ENCODE measurements around the gene EPHA7. TPM values are rescaled to one million over a fixed set of nuclear protein-coding genes. Genes with fewer than 3 reads are reported as not detected.

The EPHA7 gene
- total and polyA plus RNA-seq, 2 of the 13 experiments (the other 11 are each of a cell fraction or from before 2014, with no cell fraction given), result not detected

DNA sequence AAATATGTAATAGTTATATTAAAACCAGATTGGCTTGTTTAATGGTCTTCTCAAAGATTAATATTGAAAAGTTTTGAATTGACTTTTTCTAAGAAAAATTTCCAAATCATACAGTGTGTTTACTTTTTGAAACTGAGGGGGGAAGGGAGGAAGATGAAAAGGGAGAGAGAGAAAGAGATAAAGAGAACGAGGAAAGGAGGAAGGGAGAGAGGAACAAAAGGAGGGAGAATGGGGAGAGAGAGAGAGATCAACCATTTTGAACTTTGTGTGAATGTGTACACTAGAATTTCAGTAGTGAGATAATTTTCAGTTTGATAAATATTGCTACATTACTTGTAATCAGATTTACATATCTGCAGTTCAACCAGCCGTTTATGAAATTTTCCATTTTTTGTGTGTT, 124.5 kb downstream of the EPHA7 start:
- no peak overlapping the region for H2AFZ ChIP-seq (ENCODE audit: low read length)
- no peak overlapping the region for H3K9ac ChIP-seq (ENCODE audit: insufficient read depth, low read depth, low read length)
- TF ChIP-seq NR2F1 (CRISPR knock-in tag; IDR thresholded peaks at IDR 0.05) (no peak), ATAD3A (CRISPR knock-in tag; IDR thresholded peaks at IDR 0.05) (no peak), FOXM1 (CRISPR knock-in tag; IDR thresholded peaks at IDR 0.05) (no peak), RBFOX2 (IDR thresholded peaks at IDR 0.05; ENCODE audit: low read depth, low read length) (no peak), ZNF616 (CRISPR knock-in tag; IDR thresholded peaks at IDR 0.05; ENCODE audit: low read depth) (no peak), GPN1 (CRISPR knock-in tag; IDR thresholded peaks at IDR 0.05; ENCODE audit: borderline replicate concordance) (no peak), TEAD3 (CRISPR knock-in tag; optimal IDR thresholded peaks at IDR 0.05; ENCODE audit: borderline replicate concordance) (no peak), ZNF879 (CRISPR knock-in tag; IDR thresholded peaks at IDR 0.05) (no peak), ZNF274 (CRISPR knock-in tag; IDR thresholded peaks at IDR 0.05) (no peak), TRAFD1 (CRISPR knock-in tag; IDR thresholded peaks at IDR 0.05; ENCODE audit: borderline replicate concordance) (no peak), SRSF9 (IDR thresholded peaks at IDR 0.05; ENCODE audit: borderline replicate concordance, insufficient read depth, low read depth, low read length, poor library complexity, severe bottlenecking) (no peak), ZKSCAN5 (CRISPR knock-in tag; IDR thresholded peaks at IDR 0.05) (no peak), DNMT1 (CRISPR knock-in tag; IDR thresholded peaks at IDR 0.05) (no peak), FOXJ3 (CRISPR knock-in tag; IDR thresholded peaks at IDR 0.05; ENCODE audit: borderline replicate concordance) (no peak), ISL2 (CRISPR knock-in tag; IDR thresholded peaks at IDR 0.05) (no peak), HINFP (CRISPR knock-in tag; IDR thresholded peaks at IDR 0.05; ENCODE audit: low read depth) (no peak), HMGA1 (CRISPR knock-in tag; conservative IDR thresholded peaks at IDR 0.05) (no peak), TBP (CRISPR knock-in tag; IDR thresholded peaks at IDR 0.05) (no peak), MAF1 (CRISPR knock-in tag; IDR thresholded peaks at IDR 0.05; ENCODE audit: borderline replicate concordance) (no peak)
- no peaks in the 10 kb centered on the region for H3K79me2 ChIP-seq (ENCODE audit: insufficient read depth, low read length)
- intact Hi-C loops (cut with micrococcal nuclease; ENCODE audit: unreplicated experiment) (no loop called here), in situ Hi-C loops (cut with HindIII; ENCODE audit: extremely low pct_ligation_motif_present, low pct_unique_long_range_greater_than_20kb) (no loop called here)
- H3K27me3 ChIP-seq (ENCODE audit: control insufficient read depth in 1 of 2, insufficient read depth in 2 of 2, low read length in 2 of 2), result no peaks in the 10 kb centered on the region
- BruUV-seq (replicated peaks), result no TSS peak
- no peak overlapping the region for H3K27ac ChIP-seq (ENCODE audit: extremely low read length, insufficient read depth, low read length)
- CTCF ChIA-PET (ENCODE audit: low intra/inter-chr PET ratio, low total read pairs), result no interaction called here
- H3K4me2 ChIP-seq (ENCODE audit: low read depth, low read length), result no peak overlapping the region
- H3K4me1 ChIP-seq (ENCODE audit: insufficient read depth, low read length), result no peaks in the 10 kb centered on the region
- WGBS (ENCODE audit: low lambda C conversion rate), result 2% methylated on average over 2 of the region's 2 CpGs
- FAIRE-seq, result no peak
- H3K36me3 ChIP-seq (replicated peaks in 1 of 2; ENCODE audit: control insufficient read depth in 1 of 2, insufficient read depth in 2 of 2, low read length in 2 of 2), result no peaks in the 10 kb centered on the region
- DNase-seq (ENCODE audit: low spot score), result no peak
- no peaks in the 10 kb centered on the region for H3K9me3 ChIP-seq (ENCODE audit: low read length)
- ATAC-seq, result no peak
- POLR2A ChIA-PET, result no interaction called here
- H3K4me3 ChIP-seq (replicated peaks in 1 of 3; ENCODE audit: insufficient read depth in 1 of 3, low read depth in 2 of 3, low read length in 3 of 3), result no peak overlapping the region
- H4K20me1 ChIP-seq (ENCODE audit: insufficient read depth, low read length), result no peaks in the 10 kb centered on the region
